G401 (cell line): ENCODE measurements around the gene ACSBG1. TPM values are rescaled to one million over a fixed set of nuclear protein-coding genes. Genes with fewer than 3 reads are reported as not detected.
A peak's percentile ranks its signal among the peaks of the same experiment; 100 is the strongest.
"Not testable (repeated sequence)": the region's sequence is repeated elsewhere in the genome, so short reads cannot be mapped to it uniquely, and the experiment has no call there.

Experiments used
- DNase-seq: peaks from one replicate; pipeline ENCODE4 v3.0.0-alpha.2; 2015; ENCODE audit warnings: low spot score
- in situ Hi-C: cut with HindIII; loops from 2 replicates; pipeline ENCODE4 v1.10.0; 2016; ENCODE audit warnings: low sequenced_read_pairs, mixed read lengths
- total RNA-seq: library from RNA; depleted of rRNA; stranded (reverse); fragments of >200 nt; shearing (Covaris generic); gene quantifications from 2 replicates; pipeline ENCODE4 v1.2.3, GENCODE V29; 2014

ACSBG1 gene
- total RNA-seq, 1 experiment from 2014 or later, result 17.3 TPM

DNA sequence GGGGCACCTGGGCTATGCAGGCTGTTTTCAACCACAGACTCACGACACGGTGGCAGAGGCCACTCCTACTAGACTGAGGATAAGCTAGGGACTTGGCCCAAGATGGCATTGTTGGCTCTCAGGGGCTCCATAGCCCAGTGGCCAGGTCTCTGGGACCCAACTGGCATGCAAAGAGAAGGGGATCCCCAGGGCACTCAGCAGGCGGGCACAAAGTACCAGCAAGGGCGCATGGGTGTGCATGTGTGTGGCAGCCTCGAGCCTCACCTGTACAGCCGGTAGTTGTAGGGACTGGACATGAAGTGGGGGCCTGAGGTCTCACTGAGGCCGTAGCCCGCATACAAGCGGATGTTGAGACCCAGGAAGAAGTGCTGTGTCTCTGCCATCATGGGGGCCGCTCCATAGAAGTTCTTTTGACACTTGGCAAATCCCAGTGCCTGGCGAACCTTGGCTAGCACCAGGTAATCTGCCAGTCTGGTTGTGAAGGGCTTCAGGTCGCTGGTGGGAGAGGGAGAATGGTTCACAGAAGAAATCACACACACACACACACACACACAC, 55.0 kb downstream of the ACSBG1 start:
- in situ Hi-C loops, result no loop called here
- no peak for DNase-seq

DNA sequence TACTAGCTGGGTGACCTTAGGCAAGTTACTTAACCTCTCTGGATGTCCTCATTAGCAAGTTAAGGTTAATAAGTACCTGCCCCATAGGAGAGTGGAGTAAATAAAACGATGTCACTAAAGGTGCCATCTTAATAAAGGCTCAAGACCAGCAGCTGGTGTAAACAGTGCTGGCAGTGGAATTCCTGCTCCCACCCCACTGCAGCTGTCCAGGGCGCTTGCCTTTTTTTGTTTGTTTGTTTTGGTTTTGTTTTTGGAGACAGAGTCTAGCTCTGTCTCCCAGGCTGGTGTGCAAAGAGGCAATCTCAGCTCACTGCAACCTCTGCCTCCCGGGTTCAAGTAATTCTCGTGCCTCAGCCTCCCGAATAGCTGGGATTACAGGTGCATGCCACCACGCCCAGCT, 56.3 kb downstream of the ACSBG1 start:
- no peak for DNase-seq
- in situ Hi-C loops, result no loop called here

DNA sequence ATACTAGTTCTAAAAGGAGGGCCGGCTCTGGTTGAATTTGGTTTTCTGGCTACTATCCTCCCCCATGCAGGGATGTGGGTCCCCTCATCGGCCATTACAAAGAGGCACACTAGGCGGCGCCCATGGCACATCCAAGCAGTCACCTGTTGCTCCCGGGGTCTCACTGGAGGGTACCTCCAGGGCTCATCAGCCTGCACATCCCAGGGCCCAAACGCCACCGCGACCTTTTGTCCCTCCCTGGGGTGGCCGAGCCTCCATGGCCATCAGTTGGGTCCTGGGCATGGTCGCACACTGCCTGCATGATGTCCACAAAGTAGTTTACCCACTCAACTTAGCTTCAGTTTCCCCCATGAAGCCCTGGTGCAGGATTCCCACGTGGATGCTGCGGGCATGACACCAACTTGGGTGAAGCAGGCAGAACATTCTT, 56.9 kb downstream of the ACSBG1 start:
- DNase-seq, result no peak
- in situ Hi-C loops, result no loop called here

DNA sequence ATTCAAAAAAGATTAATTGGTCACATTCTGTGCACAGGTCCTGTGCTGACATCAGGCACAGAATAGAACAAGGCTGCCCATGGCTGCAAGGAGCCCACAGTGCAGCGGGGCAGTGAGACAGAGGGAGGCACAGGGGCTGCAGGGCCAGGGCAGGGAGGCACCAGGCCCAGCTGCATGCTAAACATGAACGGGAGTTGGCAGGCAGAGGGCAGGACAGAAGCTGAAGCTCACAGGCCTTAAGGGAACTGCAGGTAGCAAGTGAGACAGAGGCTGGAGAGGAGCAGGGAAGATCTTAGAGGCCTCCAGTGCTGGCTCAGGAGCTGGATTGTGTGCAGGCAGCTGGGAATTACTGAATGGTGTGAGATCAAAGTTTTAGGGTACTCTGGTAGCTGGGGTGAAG, 59.0 kb downstream of the ACSBG1 start:
- in situ Hi-C loops, result no loop called here
- no peak for DNase-seq

DNA sequence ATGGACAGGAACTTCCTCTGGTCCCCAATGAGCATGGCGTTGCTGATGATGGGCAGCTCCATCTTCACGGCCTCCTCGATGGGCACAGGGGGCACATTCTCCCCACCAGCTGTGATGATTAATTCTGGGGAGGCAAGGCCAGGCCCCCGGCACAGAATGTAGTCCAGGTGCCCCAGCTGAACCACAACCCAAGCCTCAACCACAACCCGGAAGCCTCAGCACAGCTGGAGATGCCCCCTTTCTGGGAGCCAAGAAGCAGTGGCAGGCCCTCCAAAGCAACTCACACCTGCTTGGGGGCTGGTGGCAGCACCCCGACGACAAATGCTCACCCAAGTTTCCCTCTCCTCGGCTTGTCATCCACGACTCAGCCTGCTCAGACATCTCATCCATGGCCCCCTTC, 60.0 kb downstream of the ACSBG1 start:
- in situ Hi-C loops, result no loop called here
- DNase-seq, result no peak

DNA sequence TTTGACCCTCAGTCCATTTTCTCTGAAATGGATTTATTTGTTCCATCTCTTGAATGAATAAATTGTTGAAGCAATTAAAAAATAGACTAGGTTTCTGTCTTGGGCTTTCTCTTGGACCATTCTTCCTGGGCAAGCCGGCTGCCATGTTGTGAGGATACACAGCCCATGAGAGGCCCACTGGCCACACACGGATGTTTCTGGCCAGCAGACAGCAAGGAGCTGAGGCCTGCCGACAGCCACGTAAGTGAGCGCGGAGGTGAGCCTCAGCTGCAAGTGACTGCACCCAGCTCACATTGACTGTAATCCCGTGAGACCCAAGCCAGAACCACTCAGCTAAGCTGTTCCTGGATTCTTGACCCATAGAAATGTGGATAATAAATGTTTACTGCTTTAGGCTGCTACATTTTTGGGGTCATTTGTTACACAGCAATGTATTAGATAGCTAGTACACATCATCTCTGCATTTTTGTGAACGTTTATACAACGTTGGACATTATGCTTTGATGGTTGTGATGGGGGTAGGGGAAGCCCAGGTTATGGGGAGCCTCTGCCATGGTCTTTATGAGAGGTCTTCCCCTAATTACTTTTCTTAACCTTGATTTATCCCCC, 62.4 kb downstream of the ACSBG1 start:
- no peak for DNase-seq
- in situ Hi-C loops, result no loop called here

DNA sequence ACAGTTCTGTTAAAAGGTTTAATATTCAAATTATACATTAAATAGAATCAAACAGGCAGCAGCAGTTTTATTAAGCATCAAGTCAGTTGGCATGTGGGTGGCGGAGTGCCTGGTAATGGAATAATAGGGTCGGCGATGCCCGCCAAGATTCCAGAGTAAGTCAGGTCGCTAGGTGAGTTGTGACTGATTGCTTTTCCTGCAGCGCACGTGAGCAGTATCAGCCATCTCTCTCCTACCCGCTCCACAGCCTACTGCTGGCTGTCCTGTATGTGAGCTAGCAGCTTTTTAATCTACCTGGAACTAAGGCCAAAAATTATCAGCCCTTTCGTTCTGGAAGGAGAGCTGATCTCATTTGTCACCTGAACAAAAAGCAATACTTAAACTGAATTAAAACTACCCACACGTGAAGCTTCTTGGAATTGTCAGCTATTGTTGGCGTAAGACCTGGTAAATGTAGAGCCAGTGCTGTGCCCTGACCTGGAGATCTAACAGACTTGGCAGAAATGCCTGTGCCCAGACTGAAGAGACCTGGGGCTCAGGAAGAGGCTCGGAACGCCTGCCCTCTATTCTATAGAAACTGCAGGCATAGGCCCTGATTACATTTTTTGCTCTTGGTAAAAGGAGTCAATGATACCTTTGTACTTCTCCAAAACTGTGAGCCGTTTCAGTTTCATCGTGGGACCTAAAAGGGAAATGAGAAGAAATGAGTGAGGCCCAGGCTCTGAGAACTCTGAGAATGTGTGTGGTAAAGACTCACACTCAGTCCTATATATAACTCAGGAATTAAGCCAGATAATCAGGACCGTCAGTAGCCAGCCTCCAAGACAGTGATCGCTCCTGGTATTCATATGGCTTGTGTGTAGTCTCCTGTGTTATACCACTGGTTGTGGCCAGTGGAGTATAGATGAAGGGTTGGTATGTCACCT, 63.3 kb downstream of the ACSBG1 start:
- in situ Hi-C loops, result no loop called here
- DNase-seq, result no peak

DNA sequence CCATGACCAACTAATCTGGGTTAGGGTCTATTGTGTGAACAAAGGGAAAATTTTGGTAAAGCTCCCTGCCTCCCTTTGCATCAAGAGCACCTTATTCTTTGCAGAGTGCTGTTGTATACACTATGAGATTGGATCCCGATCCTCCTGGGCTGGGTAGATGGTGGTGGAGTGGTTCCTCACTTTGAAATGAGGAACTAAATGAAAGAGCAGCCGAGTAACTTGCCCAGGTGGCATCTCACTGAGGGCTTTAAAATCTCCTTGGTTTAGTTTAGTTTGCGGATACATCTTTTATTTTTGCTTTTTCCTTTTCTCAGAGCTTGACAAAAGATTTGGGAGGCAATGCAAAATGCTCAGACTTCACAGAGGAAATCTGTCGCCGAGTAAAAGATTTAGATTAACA, 65.8 kb downstream of the ACSBG1 start:
- DNase-seq, result no peak
- in situ Hi-C loops, result no loop called here

DNA sequence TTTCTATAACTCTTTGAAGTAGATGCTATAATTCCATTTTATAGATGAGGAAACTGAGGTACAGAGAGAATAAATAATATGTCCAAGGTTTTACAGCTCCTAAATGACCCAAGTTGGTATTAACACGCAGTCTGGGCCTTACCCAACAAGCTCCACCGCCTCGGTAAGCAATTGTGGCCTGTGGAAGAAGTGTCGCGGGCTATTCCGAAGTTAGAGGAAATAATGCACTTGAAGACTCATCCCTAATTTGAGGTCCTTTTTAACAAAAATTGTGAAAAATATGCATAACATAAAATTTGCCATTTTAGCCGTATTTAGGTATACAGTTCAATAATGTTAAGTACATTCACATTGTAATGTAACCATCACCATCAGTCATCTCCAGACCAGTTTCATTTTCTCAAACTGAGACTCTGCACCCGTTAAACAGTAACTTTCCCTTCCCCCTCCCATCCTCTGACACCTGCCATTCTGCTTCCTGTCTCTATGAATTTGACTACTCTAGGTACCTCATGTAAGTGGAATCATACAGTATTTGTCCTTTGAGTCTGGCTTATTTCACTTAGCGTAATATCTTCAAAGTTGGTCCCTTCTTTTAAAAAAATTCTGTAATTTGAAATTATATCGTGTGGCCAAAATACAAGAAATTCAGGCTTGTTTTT, 67.0 kb downstream of the ACSBG1 start:
- no peak for DNase-seq
- in situ Hi-C loops, result no loop called here

DNA sequence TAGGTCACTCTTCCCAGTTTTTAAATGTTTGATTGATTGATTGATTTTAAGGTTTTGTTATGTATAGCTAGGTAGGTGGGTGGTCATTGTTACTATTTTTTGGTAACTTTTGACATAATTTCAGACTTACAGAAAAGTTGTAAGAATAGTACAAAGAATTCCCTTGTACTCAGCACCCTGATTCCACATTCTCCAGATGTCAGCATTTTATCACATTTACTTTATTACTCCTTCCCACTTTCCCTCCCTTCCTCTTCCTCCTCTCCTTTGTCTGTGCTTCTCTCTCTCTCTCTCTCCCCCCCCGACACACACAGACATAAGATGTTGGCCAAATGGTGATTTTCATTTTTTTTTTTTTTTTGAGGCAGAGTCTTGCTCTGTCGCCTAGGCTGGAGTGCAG, 70.4 kb downstream of the ACSBG1 start:
- in situ Hi-C loops, result no loop called here
- DNase-seq, result no peak

DNA sequence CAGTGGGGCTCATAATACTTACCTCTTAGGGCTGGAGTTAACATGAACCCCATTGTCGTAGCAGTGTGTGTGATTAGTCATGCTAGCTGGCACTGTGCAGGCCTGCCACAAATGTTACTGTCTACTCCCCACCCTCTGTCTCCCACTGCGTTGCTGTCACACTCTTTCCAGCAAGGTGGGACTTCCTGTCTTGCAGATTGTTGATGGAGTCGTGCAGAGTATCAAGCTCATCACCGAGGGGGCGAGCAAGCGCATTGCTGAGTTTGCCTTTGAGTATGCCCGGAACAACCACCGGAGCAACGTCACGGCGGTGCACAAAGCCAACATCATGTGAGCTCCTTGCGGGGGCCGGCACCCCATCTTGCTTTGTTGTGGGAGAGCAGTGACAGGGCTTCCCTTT, 72.3 kb downstream of the ACSBG1 start:
- in situ Hi-C loops, result no loop called here
- DNase-seq, result peak; percentile 6

DNA sequence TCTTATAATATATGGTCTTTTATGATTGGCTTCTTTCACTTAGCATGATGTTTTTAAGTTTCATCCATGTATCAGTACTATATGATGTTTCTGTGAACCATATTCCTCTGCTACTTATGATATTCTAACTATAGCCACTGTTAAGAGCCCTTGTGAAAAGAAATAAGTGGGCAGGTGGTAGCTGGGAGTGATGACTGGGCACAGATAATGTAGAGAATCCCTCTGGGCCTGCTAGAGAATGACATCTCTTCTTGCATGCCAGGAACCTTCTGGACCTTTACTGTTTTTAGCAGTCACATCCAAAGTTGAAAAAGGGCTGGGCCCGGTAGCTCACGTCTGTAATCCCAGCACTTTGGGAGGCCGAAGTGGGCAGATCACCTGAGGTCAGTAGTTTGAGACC, 75.0 kb downstream of the ACSBG1 start:
- in situ Hi-C loops, result no loop called here
- no peak for DNase-seq

DNA sequence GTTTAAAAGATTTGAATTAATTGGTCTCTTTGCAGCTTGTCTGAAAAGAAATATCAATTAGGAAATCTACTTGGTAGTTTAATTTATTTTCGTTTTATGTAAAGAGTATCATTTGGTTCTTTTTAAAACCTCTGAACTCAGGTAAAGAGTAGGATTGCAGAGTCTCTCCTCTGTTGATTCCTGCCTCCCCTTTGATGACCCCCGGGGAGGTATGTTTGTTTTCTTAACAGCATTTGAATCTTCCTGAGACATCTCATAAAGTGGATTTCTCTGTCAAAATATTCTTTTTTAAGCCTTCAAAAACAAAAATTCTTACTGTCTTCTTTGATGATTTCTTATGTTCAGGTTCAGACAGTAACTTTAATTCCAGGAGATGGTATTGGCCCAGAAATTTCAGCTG, 77.2 kb downstream of the ACSBG1 start:
- in situ Hi-C loops, result no loop called here
- no peak for DNase-seq

DNA sequence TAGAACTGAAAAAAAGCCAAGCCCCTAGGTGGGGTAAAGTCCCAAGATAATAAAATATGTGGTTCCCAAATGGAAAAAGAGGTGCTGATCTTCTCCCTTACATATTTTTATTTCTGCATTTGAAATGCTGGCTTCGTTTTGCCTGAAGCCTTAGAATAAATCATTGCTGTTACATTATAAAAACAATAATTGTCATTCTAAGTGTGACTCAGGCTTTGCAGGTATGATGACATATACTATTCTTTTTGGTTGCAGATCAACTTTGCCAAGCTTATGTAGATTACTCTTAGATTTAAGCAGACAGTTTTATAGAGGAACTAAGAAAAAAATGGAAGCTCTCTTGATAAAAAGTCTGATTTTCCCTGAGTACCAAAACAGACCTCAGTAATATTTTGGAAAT, 77.7 kb downstream of the ACSBG1 start:
- in situ Hi-C loops, result no loop called here
- DNase-seq, result no peak

DNA sequence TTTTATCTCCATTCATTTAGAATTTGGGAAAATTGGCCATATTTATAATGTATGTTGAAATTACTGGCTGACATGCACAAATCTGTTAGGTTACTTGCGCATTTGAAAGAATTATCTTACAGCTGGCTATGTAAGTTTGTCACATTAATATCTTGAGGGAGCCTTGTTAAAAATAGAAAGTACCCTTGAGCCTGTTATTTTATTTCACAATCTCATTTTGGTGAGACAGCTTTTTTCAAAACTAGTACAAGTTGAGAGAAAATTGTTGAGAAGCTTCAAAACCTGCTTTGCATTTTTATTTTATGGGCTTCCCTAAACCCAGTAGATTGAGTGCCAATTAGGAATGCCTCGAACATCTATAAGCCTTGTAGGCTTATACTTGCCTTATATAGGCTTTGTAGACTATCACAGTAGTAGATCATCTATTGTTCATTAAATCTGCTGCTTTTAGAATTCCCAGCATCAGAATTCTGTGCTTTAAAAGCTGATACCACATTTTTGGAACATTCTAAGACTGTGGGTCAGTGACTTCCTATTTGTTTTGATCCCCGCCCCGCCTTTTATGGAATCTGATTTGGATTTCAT, 78.9 kb downstream of the ACSBG1 start:
- in situ Hi-C loops, result no loop called here
- no peak for DNase-seq

DNA sequence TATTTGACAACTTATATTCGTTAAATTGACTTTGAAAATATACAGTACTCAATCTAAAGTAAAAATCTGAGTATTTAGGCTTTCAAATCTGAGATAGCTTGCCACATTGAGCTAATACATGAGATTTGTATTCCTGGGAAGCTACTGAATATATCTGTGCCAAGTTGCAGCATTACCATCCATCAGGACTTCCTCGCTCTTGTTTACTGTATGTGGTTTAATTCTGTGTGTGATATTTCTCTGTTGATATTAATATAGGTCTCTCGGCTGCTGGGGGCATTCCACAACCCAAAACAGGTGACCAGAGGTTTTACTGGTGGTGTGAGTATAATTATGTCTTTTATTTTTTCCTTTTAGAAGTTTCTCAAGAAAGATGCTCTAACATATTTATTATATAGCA, 79.4 kb downstream of the ACSBG1 start:
- DNase-seq, result no peak
- in situ Hi-C loops, result no loop called here

DNA sequence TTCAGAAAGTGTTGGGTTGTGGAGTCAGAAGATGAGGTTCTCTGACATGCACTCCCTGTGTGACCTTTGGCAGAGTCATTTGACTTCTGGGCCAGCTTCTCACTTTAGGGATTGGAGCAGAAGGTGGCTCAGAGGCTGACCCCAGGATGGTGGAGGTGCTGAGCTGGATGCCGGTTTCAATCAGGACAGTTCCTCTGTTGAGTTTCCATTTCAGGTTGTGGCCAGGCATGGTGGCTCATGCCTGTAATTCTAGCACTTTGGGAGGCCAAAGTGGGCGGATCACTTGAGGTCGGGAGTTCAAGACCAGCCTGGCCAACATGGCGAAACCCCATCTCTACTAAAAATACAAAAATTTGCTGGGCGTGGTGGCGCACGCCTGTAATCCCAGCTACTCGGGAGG, 83.3 kb downstream of the ACSBG1 start:
- in situ Hi-C loops, DNase-seq: not testable (repeated sequence)

DNA sequence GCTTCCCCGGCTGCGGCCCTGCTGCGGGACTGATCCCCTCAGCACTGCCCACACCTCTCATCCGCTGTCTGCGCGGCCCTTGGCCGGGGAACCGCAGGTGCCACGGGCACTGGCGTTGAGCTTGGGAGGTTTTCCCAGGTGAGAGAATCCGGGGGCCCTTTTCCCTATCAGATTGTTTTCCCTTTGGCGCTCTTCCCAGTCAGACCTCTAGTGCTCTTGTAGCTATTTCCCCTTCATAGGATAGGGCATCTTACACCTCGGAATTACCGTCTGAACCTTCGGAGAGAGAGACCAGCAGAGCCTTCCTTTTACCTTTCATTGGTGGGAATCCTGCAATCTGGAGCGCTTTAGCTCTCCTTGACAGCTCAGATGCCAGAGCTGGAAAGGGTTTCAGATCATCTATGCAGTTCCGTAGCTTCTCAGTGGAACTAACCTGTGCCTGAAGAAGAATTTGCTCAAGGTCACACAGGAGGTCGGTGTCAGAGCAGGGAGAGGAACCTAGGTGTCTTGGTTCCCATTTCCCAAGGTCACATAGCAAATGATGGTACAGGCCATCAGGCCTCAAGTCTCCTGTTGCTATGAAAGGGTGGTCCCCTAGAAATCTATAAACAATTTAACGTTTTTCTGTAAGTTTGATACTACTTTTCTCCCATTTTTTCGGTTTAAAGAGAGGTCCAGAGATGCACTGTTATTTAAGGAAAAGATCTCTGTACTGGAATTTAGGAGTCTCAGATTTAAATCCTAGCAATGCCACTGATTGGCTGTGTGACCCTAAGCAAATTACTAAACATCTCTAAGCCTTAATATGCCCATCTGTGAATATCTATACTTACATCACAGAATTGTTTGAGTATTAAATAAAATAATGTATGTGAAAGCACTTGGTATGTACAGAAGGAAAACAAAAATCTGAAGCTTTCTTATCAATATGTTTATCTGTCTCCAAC, 84.3 kb downstream of the ACSBG1 start:
- DNase-seq, result peak; percentile 61
- in situ Hi-C loops, result no loop called here
